B cell (primary cell): ENCODE data around the gene OR4D2. TPM values are rescaled to one million over a fixed set of nuclear protein-coding genes. Genes with fewer than 3 reads are reported as not detected.
A peak's percentile ranks its signal among the peaks of the same experiment; 100 is the strongest.

Experiments
- ATAC-seq: fragments of 200-7000 bp; cut with Tn5 transposase; one replicate; pipeline ENCODE4 v1.10.0; 2021; ENCODE audit warnings: low read depth, mild to moderate bottlenecking, moderate number of reproducible peaks, moderate library complexity
- CTCF ChIA-PET: fragments of 350-600 bp; sonication (Branson Sonifier 250); formaldehyde crosslinking; loops from one replicate; lab custom pipeline; 2021; ENCODE audit warnings: antibody characterized with exemption, inconsistent platforms; lab: Charles Lee
- POLR2A ChIA-PET: fragments of 350-600 bp; sonication (Branson Sonifier 250); formaldehyde crosslinking; loops from one replicate; lab custom pipeline; 2021; ENCODE audit warnings: antibody characterized with exemption; lab: Charles Lee
- DNase-seq: peaks from one replicate; pipeline ENCODE4 v3.0.0; 2013
- H2AFZ ChIP-seq: 2 replicates; pipeline ENCODE4 v1.6.1; 2012; ENCODE audit warnings: mild to moderate bottlenecking, low read depth, low read length; ENCODE audit not compliant: insufficient read depth, poor library complexity, severe bottlenecking
- H3K27ac ChIP-seq, 2 donors: 1 replicate in 1 of 2; 2 replicates in 1 of 2; pipeline ENCODE4 v1.5.1; 2012 to 2013; ENCODE audit warnings: low read length in 2 of 2, mild to moderate bottlenecking in 2 of 2, moderate library complexity in 1 of 2
- H3K27me3 ChIP-seq, 4 experiments: fragments of 200-600 bp in 1 of 4; sonication (generic) in 1 of 4; replicated peaks in 1 of 4; 1 replicate in 2 of 4; 2 replicates in 2 of 4; pipeline versions ENCODE4 v1.6.1 to v1.7.0; 2013 to 2016; ENCODE audit warnings: low read length in 3 of 4, mild to moderate bottlenecking in 2 of 4, mixed read lengths in 1 of 4, moderate library complexity in 1 of 4; ENCODE audit not compliant: insufficient read depth in 4 of 4, control insufficient read depth in 3 of 4; ENCODE audit errors: control extremely low read depth in 1 of 4
- H3K36me3 ChIP-seq, 2 experiments: replicated peaks in 1 of 2; 1 replicate in 1 of 2; 2 replicates in 1 of 2; pipeline versions ENCODE4 v1.6.1 to v1.7.1; 2013; ENCODE audit warnings: low read length in 1 of 2; ENCODE audit not compliant: insufficient read depth in 2 of 2, control insufficient read depth in 1 of 2; ENCODE audit errors: control extremely low read depth in 1 of 2, extremely low read depth in 1 of 2
- H3K4me1 ChIP-seq, 2 donors: fragments of 200-600 bp in 1 of 2; sonication (generic) in 1 of 2; 1 replicate in 1 of 2; 2 replicates in 1 of 2; pipeline versions ENCODE4 v1.5.1 to v1.6.1; 2013 to 2017; ENCODE audit warnings: low read length in 2 of 2; ENCODE audit not compliant: control insufficient read depth in 2 of 2, insufficient read depth in 2 of 2
- H3K4me2 ChIP-seq: replicated peaks from 2 replicates; pipeline ENCODE3; 2012; ENCODE audit warnings: mild to moderate bottlenecking, low read depth, low read length; ENCODE audit not compliant: poor library complexity, severe bottlenecking
- H3K4me3 ChIP-seq, 5 experiments: fragments of 200-600 bp in 1 of 5; sonication (generic) in 1 of 5; 1 replicate in 3 of 5; 2 replicates in 2 of 5; pipeline versions ENCODE4 v1.5.1 to v1.7.0; 2011 to 2016; ENCODE audit warnings: low read length in 4 of 5, mild to moderate bottlenecking in 4 of 5, low read depth in 2 of 5, control low read depth in 1 of 5, moderate library complexity in 1 of 5; ENCODE audit not compliant: insufficient read depth in 1 of 5; ENCODE audit errors: control extremely low read depth in 1 of 5, extremely low read depth in 1 of 5
- H3K79me2 ChIP-seq: fragments of 200-600 bp; sonication (generic); one replicate; pipeline ENCODE4 v1.6.0; 2016; ENCODE audit warnings: low read length; ENCODE audit not compliant: control insufficient read depth, insufficient read depth
- H3K9ac ChIP-seq: fragments of 200-600 bp; sonication (generic); 2 replicates; pipeline ENCODE4 v1.6.1; 2017; ENCODE audit warnings: mild to moderate bottlenecking, low read length, moderate library complexity
- H3K9me3 ChIP-seq, 3 donors: one replicate each; pipeline versions ENCODE4 v1.6.1 to v1.7.1; 2013; ENCODE audit warnings: low read length in 2 of 3; ENCODE audit not compliant: control insufficient read depth in 2 of 3, insufficient read depth in 1 of 3; ENCODE audit errors: control extremely low read depth in 1 of 3
- H4K20me1 ChIP-seq: 2 replicates; pipeline ENCODE4 v1.6.0; 2012; ENCODE audit warnings: mild to moderate bottlenecking, low read length; ENCODE audit not compliant: insufficient read depth, control insufficient read depth, poor library complexity, severe bottlenecking
- H3K27ac Mint-ChIP-seq: one replicate; pipeline ENCODE4 v1.8.0; 2021; ENCODE audit warnings: mixed read lengths
- H3K27me3 Mint-ChIP-seq: one replicate; pipeline ENCODE4 v1.8.0; 2021; ENCODE audit warnings: mixed read lengths
- H3K4me1 Mint-ChIP-seq: one replicate; pipeline ENCODE4 v1.8.0; 2021; ENCODE audit warnings: mixed read lengths
- H3K4me3 Mint-ChIP-seq: one replicate; pipeline ENCODE4 v1.8.0; 2021; ENCODE audit warnings: mixed read lengths
- H3K9me3 Mint-ChIP-seq: one replicate; pipeline ENCODE4 v1.8.0; 2022; ENCODE audit warnings: mixed read lengths; ENCODE audit not compliant: insufficient read depth
- EZH2 ChIP-seq: IDR thresholded peaks from 2 replicates; pipeline ENCODE4 v1.6.1; 2012; ENCODE audit warnings: borderline replicate concordance, low read depth, mild to moderate bottlenecking, moderate library complexity, low read length; ENCODE audit not compliant: insufficient read depth, poor library complexity, severe bottlenecking
- WGBS: methylation state at CpG from one replicate; pipeline ENCODE4 v1.1.5; 2013; ENCODE audit warnings: missing lambda C conversion rate; ENCODE audit not compliant: insufficient coverage; 5-methylcytosine and 5-hydroxymethylcytosine counted together
- intact Hi-C: fragments of 100-400 bp; cut with micrococcal nuclease; formaldehyde crosslinking; loops from one replicate; pipeline ENCODE4 v1.10.0; 2022
- polyA plus RNA-seq: library from polyadenylated mRNA; depleted of rRNA; stranded (reverse); fragments of >200 nt; gene quantifications from 2 replicates; pipeline ENCODE4 v1.2.3, GENCODE V29; 2012
- total RNA-seq, 2 donors: library from RNA; stranded (reverse); fragments of 120-200 nt in 1 of 2; gene quantifications; 1 replicate in 1 of 2; 2 replicates in 1 of 2; pipeline versions ENCODE4 v1.2.3 to v1.2.4, GENCODE V29; 2013 to 2022
- TF ChIP-seq, protein P1 (sequence below): fragments of 200-600 bp; IDR thresholded peaks from one replicate; pipeline ENCODE4 v1.8.0; 2022; ENCODE audit warnings: antibody characterized with exemption, mild to moderate bottlenecking

OR4D2 gene
- total and polyA plus RNA-seq, 2 donors (not counting 1 experiment from before 2014, with no cell fraction given) = not detected

DNA sequence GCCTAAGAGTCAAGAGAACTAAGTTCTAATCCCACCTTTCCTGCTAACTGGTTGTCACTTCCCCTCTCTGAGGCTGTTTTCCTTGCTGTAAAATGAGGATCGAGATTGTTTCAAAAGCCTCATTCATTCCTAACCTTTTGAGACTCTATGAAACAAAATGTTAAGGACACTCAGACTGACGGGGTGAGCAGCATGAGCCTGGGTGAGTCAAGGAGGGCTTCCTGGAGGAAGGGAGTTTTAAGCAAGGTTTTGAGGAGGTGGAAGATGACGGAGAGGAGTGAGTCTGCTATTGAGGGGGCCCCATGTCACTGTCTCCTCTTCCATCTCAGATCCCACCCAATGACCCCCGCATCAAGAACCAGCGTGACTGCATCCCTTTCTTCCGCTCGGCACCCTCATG is 29.8 kb downstream of the OR4D2 start:
- WGBS = 95% methylated on average over 4 of the region's 7 CpGs
- Mint-ChIP-seq H3K9me3 (no peaks in the 10 kb centered on the region), H3K4me3 (no peak overlapping the region), H3K4me1 (peaks cover 3% of the 10 kb centered on the region), H3K27me3 (peaks cover 41% of the 10 kb centered on the region), H3K27ac (no peak overlapping the region)
- DNase-seq (no peak), ATAC-seq (no peak)
- peaks cover 0 to 5% of the 10 kb centered on the region in 2 donors for H3K4me1 ChIP-seq
- H3K36me3 ChIP-seq = no peaks in the 10 kb centered on the region
- H3K27ac ChIP-seq = no peak overlapping the region
- H3K9me3 ChIP-seq = peaks cover 0 to 2% (median 0%) of the 10 kb centered on the region in 3 donors
- no peak overlapping the region for H3K4me3 ChIP-seq
- peaks cover 0 to 2% (median 0%) of the 10 kb centered on the region in 4 experiments for H3K27me3 ChIP-seq
- POLR2A ChIA-PET = no interaction called here
- intact Hi-C loops = no loop called here
- H3K4me2 ChIP-seq = no peak overlapping the region
- TF ChIP-seq EZH2 = no peak
- TF ChIP-seq, protein P1, sequence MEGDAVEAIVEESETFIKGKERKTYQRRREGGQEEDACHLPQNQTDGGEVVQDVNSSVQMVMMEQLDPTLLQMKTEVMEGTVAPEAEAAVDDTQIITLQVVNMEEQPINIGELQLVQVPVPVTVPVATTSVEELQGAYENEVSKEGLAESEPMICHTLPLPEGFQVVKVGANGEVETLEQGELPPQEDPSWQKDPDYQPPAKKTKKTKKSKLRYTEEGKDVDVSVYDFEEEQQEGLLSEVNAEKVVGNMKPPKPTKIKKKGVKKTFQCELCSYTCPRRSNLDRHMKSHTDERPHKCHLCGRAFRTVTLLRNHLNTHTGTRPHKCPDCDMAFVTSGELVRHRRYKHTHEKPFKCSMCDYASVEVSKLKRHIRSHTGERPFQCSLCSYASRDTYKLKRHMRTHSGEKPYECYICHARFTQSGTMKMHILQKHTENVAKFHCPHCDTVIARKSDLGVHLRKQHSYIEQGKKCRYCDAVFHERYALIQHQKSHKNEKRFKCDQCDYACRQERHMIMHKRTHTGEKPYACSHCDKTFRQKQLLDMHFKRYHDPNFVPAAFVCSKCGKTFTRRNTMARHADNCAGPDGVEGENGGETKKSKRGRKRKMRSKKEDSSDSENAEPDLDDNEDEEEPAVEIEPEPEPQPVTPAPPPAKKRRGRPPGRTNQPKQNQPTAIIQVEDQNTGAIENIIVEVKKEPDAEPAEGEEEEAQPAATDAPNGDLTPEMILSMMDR = no peak
- H4K20me1 ChIP-seq = no peaks in the 10 kb centered on the region
- no peak overlapping the region for H2AFZ ChIP-seq
- H3K9ac ChIP-seq = no peak overlapping the region
- H3K79me2 ChIP-seq = no peaks in the 10 kb centered on the region
- CTCF ChIA-PET = no interaction called here

DNA sequence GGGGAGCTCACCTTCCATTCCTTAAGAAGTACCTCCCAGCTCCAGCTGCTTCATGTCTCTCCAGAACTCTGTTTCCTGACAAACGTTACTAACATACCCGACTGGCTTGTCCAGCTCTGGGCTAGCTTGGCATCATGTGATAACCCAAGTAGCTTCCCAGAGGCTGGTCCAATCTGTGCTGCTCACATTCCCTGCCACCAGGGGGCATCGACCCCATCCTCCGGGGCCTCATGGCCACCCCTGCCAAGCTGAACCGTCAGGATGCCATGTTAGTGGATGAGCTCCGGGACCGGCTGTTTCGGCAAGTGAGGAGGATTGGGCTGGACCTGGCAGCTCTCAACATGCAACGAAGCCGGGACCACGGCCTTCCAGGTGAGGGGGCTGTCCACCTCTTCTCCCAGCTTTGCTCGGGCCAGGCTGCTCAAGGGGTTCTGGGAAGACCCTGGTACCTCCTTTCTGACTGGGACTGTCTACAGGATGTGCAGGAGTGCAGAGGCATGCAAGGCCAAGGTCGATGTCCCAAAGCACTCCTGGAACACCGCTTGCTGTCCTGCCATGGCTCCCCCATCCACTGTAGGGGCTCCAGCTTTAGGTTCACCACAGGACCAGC is 33.3 kb downstream of the OR4D2 start:
- CTCF ChIA-PET = interaction anchor here (0.7 to 4.6 kb wide), 25 partner anchors 9 to 805 kb away, joined by 3 to 29 read pairs (median 5); partner anchors contain the start of genes LPO, MKS1 and RNF43
- Histone ChIP-seq H3K4me2 (no peak overlapping the region), H3K79me2 (no peaks in the 10 kb centered on the region), H3K9me3 (no peaks in the 10 kb centered on the region), H4K20me1 (no peaks in the 10 kb centered on the region), H3K27ac (no peak overlapping the region), H3K4me3 (no peak overlapping the region), H3K36me3 (no peaks in the 10 kb centered on the region), H3K9ac (no peak overlapping the region), H2AFZ (peak overlapping the region; percentile 16), H3K4me1 (peaks cover 0 to 5% of the 10 kb centered on the region in 2 donors), H3K27me3 (peaks cover 0 to 2% (median 0%) of the 10 kb centered on the region in 4 experiments)
- intact Hi-C loops = loop anchor here (1.0 kb wide), 1 partner anchor 49 kb away; no protein-coding TSS in a partner anchor
- H3K4me3 Mint-ChIP-seq = no peak overlapping the region
- peaks cover 3% of the 10 kb centered on the region for H3K4me1 Mint-ChIP-seq
- DNase-seq = peak; percentile 64
- WGBS = 55% methylated on average over 14 of the region's 14 CpGs
- no peak overlapping the region for H3K27ac Mint-ChIP-seq
- TF ChIP-seq, protein P1 = peak; percentile 77
- no peak for TF ChIP-seq EZH2
- ATAC-seq = peak; percentile 70
- H3K9me3 Mint-ChIP-seq = no peaks in the 10 kb centered on the region
- peaks cover 33% of the 10 kb centered on the region for H3K27me3 Mint-ChIP-seq
- POLR2A ChIA-PET = interaction anchor here (0.5 kb wide), 1 partner anchor 33 kb away, joined by 4 read pairs; no protein-coding TSS in a partner anchor
